IgD-negative memory B cell (primary cell): ENCODE measurements around the gene RAPGEF3. TPM values are rescaled to one million over a fixed set of nuclear protein-coding genes. Genes with fewer than 3 reads are reported as not detected.

Experiments
- polyA plus RNA-seq: library from polyadenylated mRNA; unstranded; fragments of 300-500 nt; fragmentation: Illumina TruSeq; gene quantifications from one replicate; pipeline ENCODE4 v1.2.3, GENCODE V29; 2021

The RAPGEF3 gene
- polyA plus RNA-seq, 1 donor from 2014 or later = 0.26 TPM

Other genes with a start within 250 kb of the RAPGEF3 start
- gene RPAP3, start 52.9 kb downstream of the RAPGEF3 start, polyA plus RNA-seq = 46.0 TPM
- gene ENDOU, start 33.4 kb downstream of the RAPGEF3 start, polyA plus RNA-seq = not detected
- gene SLC48A1, start 14.4 kb upstream of the RAPGEF3 start, polyA plus RNA-seq = 21.7 TPM
- gene HDAC7, start 61.0 kb upstream of the RAPGEF3 start, polyA plus RNA-seq = 20.9 TPM
- 0.61 TPM for gene VDR, start 146.1 kb upstream of the RAPGEF3 start, polyA plus RNA-seq
- gene TMEM106C, start 204.7 kb upstream of the RAPGEF3 start, polyA plus RNA-seq = 41.4 TPM
- gene COL2A1, start 245.6 kb upstream of the RAPGEF3 start, polyA plus RNA-seq = not detected